Muscle of back (tissue), 11 donors: ENCODE data around the gene ACADVL. TPM values are rescaled to one million over a fixed set of nuclear protein-coding genes. Genes with fewer than 3 reads are reported as not detected.

Experiments used
- DNase-seq, 3 donors: peaks; one replicate each; pipeline versions ENCODE4 v3.0.0 to v3.0.0-alpha.2; 2013
- polyA plus RNA-seq, 10 donors: library from polyadenylated mRNA; unstranded; fragments of 120-200 nt; gene quantifications; one replicate each; pipeline ENCODE4 v1.2.1, GENCODE V29; 2013; ENCODE audit not compliant: insufficient read length in 10 of 10

Gene ACADVL
- polyA plus RNA-seq, 10 donors = 178 to 376 (median 256) TPM

DNA sequence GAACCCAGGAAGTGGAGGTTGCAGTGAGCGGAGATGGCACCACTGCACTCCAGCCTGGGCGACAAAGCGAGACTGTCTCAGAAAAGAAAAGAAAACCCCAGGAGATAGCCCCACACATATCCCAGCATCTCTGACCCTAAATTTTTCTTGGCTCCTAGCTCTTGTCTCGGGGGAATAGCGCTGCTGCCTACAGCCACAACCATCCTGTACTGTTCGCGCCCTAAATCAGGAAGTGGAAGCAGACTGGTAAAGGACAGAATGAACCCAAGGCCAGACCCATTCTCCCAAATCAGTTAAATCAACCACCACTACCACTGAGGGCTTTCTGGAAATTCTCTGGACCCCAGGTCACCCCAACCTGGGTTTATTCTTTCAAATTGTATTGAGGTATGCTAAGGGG, 30.1 kb downstream of the ACADVL start:
- DNase-seq = no peak

DNA sequence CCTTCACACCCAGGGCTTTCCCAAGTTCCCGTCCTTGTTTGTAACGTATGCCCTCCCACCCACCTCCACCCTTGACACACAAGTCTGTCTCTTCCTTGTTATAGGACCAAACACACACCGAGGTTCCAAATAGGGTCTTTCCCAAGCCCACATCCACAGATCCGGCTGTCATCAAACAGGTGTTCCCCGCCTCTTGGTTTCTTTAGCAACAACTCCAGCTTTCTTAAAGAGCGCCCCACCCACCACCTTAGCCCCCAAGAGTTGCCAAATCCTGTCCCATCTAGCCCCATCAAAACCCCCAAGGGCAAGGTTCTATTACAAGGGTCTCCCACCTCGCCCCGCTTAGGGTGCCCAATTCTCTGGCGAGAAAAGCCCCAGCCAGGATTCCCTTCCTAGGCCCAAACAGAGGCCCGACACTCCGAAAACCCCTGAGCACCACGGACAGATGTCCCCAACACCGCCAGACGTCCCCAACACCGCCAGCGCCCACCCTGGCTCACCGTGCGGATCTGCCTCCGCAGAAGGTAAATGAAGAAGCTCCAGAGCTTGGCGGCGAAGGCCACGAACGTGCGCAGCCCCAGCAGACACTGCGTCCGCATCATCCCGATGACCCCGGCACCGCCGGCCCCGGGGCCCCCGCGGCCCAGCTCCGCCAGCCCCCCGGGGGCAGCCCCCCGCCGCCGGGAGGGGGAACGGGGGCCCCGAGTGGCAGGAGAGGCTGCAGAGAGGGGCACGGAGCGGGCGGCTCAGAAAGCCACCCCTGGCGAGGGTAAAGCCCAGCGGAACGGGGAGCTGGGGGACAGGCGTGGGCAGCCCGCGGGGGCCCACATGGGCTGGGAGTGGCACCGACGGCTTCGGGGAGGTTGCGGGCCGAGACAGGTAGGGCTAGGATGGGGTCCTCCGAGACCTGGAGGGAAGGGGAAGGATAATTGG, 31.2 kb downstream of the ACADVL start:
- peak in 2 of 3 donors; percentile 46 to 58 for DNase-seq

- DNase-seq = peak; percentile 100
Measured at GRCh38 chr17:7251661-7252175, 32.0 kb downstream of the ACADVL start, which contains the start of gene CTDNEP1. CTDNEP1 (minus strand) TSS chr17:7251734; CDS start chr17:7251296, 438 bp downstream.

DNA sequence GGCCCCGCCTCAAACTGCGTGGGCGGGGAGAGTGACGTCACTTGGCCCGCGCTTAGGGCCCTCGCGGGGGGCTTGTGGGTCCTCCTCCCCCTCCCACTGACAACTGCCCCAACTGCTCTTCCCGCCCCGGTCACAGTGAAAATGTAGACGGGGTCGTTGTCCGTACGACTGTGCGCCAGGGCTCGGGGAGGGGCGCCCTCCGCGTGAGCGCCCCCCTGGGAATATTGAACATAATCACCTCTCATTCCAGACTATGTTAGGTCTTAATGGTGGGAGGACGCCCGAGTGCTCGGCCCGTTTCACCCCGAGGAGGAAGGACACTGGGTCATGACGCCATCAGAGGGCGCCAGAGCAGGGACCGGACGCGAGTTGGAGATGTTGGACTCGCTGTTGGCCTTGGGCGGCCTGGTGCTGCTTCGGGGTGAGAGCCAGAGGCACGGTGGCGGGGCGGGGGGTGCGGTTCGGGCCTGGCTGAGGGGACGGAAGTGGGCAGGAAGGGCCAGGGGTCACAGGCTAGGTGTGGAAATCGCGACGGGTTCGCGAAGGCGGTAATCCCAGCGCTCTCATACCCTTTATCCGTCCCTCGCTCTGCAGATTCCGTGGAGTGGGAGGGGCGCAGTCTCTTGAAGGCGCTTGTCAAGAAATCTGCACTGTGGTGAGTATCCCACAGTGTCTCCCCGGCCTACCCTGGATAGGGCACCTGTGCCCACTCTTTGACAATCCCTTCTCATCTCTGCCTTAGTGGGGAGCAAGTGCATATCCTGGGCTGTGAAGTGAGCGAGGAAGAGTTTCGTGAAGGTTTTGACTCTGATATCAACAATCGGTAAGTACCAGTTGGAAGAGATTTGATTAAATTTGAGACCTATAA, 32.7 kb downstream of the ACADVL start, which contains the start of gene ELP5:
ELP5 (plus strand) TSS at position 40 of the 868 bp plus-strand sequence; CDS start at position 376, 336 bp downstream.
- peak; percentile 94 to 98 (median 95) for DNase-seq

DNA sequence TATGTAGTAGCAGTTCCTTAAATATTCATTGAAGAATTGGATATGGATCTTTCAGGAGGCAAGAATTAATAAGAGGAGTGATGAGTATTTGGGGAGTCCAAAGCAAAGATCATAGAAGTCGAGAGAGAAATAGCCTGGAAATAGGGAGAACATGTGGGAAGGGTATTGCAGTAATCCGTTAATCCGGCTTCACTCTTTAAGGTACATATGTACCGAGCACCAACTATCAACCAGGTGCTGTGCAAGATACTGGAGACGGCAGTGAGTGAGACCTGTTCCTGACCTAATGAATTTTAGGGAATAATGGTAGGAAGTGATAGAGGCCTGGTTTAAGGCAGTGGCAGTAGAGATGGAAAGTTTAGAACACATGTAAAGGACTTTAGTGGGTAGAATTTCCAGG, 33.3 kb downstream of the ACADVL start:
- no peak for DNase-seq

DNA sequence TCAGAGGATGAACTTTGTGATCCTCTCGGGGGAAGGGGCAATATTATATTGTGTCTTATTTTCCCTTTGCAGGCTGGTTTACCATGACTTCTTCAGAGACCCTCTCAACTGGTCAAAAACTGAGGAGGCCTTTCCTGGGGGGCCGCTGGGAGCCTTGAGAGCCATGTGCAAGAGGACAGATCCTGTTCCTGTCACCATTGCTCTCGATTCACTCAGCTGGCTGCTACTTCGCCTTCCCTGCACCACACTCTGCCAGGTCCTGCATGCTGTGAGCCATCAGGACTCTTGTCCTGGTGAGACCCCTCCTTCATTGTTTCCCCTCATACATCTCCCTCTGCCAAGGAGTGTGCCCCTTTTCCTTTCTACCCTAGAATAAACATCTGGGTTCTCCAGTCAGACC, 34.8 kb downstream of the ACADVL start:
- no peak for DNase-seq

GRCh38 chr17:7256766-7257456, 37.2 kb downstream of the ACADVL start:
- no peak for DNase-seq

DNA sequence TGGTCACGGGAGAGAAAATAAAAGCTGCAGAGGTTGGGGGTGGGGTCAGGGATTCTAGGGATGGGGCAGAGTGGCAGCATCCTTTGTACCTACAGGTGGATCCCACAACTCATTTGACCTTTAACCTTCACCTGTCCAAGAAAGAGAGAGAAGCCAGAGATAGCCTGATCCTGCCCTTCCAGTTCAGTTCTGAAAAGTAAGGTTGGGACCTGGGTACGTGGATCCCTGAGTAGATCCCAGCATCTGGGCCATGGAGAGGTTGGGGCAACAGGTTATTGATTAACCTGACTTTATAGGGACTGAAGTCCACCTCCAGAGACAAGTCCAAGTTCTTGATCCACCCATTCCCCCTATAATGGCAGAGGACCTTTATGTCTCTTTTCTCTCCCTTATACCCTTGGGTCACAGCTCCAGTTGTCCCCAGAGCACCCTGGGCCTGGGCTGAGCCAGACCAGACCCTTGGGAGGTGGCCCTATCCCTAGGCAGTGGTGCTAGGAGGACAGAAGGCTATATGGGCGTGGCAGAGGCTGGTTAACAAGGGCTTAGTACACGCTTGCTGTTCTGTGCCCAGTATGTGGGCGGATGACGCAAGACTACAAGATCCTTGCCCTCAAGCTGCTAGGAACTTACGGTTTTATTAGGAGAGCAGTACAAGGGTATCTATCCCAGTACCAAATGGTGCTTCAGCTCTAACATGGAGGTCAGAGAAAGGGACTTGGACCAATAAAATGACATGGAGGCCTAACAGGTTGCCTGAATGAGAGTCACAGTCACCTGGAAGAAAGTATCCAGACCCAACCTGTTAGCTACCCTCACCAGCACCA, 39.2 kb downstream of the ACADVL start:
- no peak for DNase-seq

- no peak for DNase-seq
Measured at GRCh38 chr17:7259555-7259889, 39.8 kb downstream of the ACADVL start.

DNA sequence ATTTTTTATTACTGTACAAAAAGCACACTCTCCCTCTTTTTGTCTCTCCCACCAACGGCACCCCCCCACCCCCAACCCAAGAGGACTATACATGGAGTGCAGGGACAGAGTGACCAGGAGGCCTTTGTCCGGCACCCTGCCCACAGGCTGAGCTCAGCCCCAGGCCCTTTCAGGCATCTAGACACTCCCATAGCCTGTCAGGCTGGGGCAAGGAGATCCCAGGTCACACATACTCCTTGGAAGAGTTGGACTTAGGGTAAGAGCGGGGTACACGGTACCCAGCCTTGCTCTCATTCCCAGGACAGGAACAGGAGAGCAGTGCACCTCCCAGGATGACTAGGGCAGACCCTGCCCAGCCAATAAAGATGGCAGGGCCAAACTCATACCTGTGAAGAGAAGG, 40.4 kb downstream of the ACADVL start:
- DNase-seq = no peak

DNA sequence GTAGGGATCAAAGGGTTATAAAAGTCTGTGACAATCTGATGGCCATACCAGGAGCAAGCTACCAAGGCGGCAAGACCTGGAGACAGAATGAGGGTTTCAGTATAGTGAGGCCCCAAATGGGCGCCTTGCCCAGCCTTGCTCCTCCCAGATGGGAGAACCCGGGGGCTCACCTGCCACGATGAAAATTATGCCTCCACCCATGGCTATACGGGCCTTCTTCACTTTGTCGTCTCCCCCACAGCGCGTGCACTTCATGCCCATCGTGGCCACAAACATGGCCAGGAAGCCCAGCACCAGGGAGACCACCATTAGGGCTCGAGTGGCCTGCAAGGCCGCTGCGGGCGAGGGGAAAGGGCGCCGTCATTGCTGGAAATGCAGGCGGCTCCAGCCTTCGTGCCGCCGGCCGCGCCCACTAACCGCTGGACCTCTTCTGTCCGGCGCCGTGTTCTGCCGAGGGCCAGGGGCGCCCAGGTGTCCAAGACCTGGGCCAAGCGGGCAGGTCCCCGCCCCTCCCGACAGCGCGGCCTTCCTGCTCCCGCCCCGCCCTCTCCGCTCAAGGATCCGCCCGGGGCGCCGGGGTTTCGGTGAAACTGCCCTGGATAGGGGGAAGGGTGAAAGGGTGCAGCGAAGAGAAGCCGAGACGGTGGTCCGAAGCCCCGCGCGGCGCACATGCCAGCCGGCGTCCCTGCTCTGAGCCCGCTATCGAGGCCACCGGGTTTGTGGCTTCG, 41.1 kb downstream of the ACADVL start:
- peak in 1 of 3 donors; percentile 59 for DNase-seq

GRCh38 chr17:7261379-7262191, 41.8 kb downstream of the ACADVL start:
- peak in 1 of 3 donors; percentile 31 for DNase-seq

- DNase-seq = no peak
Measured at GRCh38 chr17:7262192-7262934, 42.6 kb downstream of the ACADVL start, which contains the start of gene CLDN7. CLDN7 (minus strand) TSS chr17:7262478; CDS start chr17:7262043, 435 bp downstream.

DNA sequence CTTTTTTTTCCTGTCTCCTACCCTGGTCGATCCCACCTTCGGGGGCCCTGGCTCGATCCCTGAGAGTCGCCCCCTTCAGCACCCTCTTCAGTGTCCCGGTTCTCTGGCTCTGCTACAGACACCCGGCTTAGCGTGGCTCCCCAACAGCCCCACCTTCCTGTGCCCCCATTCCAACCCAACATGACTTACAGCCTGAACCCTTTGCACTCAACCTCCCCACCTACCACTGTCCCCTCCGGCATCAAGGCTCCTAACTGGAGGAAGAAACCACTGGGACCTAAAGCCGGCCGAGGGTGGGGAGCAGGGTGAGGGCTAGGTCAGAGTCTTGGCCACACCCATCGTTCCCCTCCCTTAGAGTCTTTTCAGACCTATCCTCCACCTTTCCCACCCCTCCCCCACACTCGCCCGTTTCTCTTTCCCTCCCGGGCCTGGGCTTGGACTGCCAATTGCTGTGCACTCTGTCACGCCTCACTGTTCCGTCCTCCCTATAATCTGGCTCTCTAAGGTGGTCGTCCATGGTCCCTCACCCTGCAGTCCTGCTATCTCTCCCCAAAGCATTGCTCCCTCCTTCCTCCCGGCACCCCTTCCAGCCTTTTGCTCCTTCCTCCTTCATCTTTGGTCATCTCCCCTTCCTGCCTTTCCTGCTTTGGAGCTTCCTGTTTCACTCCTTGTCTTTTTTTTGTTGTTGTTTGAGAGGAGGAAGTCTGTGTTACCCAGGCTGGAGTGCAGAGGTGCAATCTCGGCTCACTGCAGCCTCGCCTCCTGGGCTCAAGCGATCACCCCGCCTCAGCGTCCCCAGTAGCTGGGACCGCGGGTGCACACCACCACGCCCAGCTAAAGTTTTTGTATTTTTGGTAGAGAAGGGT, 43.4 kb downstream of the ACADVL start:
- peak in 1 of 3 donors; percentile 26 for DNase-seq

- no peak for DNase-seq
Measured at GRCh38 chr17:7263801-7264078, 44.0 kb downstream of the ACADVL start.

DNA sequence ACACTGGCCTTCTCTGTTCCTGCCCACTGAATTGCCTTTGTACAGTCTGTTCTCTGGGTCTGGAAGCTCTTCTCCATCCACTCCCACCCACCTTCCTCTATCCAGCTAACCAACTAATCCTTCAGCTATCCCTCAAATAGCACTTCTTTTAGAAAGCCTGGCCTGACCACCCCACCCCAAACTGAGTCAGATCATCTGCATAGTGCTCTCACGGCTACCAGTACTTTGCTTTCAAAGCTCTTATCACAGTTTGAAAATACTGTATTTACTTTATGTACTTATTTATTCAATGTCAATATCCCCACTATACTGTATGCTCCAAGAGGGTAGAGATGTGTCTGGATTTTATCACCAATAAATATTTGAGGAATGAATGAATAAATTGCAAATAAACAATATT, 47.0 kb downstream of the ACADVL start:
- no peak for DNase-seq
